Neuron (in vitro differentiated cells): Measurements from ENCODE around the gene HEY2.

Experiments
- H2AFZ ChIP-seq: one replicate; pipeline ENCODE4 v1.6.1; 2013; ENCODE audit warnings: low read depth, mild to moderate bottlenecking, inconsistent platforms, low read length, moderate library complexity
- H3K27me3 ChIP-seq: one replicate; pipeline ENCODE4 v1.6.1; 2013; ENCODE audit warnings: low read length; ENCODE audit not compliant: insufficient read depth
- H3K36me3 ChIP-seq: one replicate; pipeline ENCODE4 v1.6.1; 2013; ENCODE audit warnings: low read length; ENCODE audit not compliant: insufficient read depth
- H3K4me1 ChIP-seq: one replicate; pipeline ENCODE4 v1.6.1; 2013; ENCODE audit warnings: low read length; ENCODE audit not compliant: insufficient read depth
- H3K4me3 ChIP-seq: 2 replicates; pipeline ENCODE4 v1.5.1; 2013; ENCODE audit warnings: mild to moderate bottlenecking, low read length, moderate library complexity
- H3K9me3 ChIP-seq: one replicate; pipeline ENCODE4 v1.6.1; 2013; ENCODE audit warnings: low read length

The HEY2 gene

DNA sequence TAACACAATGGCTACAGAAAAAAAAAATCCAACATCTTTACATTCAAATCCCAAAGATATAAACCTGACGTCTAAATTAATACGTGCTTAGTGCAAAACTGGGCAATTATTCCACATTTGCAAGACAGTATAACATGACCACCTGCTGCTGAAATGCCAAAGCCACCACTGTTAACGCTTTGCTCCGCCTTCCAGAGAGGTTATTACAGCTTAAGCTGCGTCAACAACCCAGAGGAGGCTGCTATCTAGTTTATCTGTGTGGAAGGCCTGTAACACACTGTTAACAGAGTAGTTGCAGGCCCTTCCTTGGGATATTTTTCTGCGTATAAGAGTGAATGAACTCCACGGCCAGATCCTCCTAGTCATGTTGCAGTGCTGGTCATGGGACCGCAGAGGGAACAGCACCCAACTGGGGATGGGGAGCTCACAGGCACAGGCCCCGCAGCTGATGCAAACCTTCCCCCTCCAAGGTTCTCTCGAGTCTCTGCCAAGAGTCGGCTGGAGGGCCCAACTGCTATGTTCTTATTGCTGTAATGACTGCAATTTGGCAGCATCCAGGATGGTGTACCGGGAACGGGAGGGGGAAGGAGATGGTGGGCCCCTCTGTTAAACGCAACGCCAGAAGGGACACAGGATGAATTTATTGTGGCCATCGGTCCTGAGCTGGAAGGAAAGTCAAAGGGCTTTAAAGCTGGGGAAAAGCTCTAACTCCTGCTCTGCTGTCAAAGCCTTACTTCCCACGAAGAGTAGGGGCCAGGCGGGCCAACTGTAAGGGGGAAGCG is 40.3 kb downstream of the HEY2 start:
- Histone ChIP-seq H2AFZ (peak overlapping the region; percentile 98), H3K36me3 (no peaks in the 10 kb centered on the region), H3K27me3 (no peaks in the 10 kb centered on the region), H3K9me3 (no peaks in the 10 kb centered on the region), H3K4me3 (peak overlapping the region; percentile 68), H3K4me1 (peaks cover 19% of the 10 kb centered on the region)

DNA sequence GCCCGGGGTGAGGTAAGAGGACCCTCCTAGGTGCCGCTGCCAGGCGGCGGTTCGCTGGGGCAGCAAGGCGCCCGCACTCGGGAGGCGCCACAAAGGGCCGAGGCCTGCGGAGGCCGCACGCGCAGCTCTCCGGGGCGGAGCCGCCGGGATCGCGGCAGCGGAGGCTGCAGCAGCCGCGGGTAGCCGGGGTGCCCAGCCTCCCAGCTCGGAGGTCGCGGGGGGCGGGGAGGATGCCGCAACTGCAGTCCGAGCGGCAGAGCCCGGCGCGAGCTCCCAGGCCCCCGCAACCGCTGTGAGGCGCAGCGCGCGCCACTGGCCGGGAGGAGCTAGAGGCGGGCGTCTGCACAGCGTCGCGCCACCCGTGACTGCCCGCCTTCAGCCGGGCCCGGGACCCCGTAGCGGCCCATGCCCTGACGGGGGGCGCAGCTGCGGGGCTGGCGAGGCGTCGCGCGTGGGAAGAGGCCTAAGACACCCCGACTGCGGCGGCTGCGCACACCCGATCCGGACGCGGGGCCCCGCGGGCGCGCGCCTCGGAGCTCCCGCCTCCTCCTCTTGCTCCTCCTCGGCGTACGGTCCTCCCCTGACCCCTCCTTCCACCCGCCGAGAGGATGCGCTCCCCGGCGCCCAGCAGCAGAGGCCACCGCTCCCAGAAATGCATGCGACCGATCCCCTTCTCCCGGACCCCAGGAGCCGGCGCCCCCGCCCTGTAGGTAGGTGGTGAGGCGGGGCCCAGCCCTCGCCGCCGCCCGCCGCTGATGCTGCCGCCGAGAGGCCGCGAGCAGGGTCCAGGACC is 41.1 kb downstream of the HEY2 start, which contains the start of gene NCOA7:
NCOA7 (plus strand) TSS at position 603 of the 793 bp plus-strand sequence. CDS start 24,395 bp downstream, outside the sequence.
- Histone ChIP-seq H2AFZ (peak within 1 kb of the TSS; percentile 98), H3K27me3 (no peaks in the 10 kb centered on the region), H3K9me3 (no peaks in the 10 kb centered on the region), H3K36me3 (no peaks in the 10 kb centered on the region), H3K4me3 (peak within 1 kb of the TSS; percentile 68), H3K4me1 (peaks cover 19% of the 10 kb centered on the region)

DNA sequence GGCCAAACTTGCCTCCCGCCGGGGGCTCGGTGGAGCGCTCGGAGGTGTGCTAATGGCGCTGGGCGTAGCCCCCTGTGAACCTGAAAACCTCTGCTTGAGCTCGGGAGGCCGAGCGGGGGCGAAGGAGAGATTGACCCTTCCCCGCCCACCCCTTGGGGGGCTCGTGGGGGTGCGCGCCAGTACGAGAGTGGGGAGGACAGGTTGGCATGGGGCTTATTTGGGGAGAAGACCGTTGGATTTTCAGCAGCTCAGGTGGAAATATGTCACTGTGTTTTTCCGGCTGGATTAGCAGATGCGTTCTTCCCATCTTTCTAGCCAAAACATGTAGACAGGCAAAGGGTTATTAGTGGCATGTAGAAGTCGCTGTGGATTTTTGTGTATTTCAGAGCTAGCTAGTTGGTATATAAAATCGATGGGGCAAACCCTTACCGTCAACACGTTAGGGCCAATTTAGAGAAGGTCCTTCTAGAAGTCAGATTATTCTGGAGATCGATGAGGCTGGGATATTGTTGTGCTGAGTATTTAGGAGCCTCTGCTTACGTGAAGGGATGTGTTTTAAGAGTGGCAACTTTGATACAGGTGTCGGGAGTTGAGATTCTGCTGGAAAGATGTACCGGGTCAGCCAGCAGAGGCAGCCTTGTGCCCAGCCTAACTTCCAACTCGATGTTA is 41.9 kb downstream of the HEY2 start:
- Histone ChIP-seq H3K9me3 (no peaks in the 10 kb centered on the region), H3K4me3 (peak overlapping the region; percentile 68), H2AFZ (peak overlapping the region; percentile 98), H3K27me3 (no peaks in the 10 kb centered on the region), H3K36me3 (no peaks in the 10 kb centered on the region), H3K4me1 (peaks cover 19% of the 10 kb centered on the region)

DNA sequence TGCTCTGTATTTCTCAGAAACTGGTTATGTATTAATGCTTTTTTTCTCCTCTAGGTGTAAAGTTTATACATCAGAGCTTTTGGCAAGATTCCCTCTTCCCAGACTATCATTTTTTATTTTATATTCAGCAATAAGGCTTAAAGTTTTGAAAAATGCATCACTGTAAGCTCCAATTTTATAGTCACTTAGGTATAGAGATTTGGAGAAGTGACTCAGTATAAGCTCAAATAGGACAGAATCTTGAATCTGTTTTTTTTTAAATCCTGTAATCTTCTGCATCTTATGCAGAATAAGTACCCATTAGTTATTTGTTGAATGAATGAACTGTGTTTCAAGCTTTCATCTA is 42.4 kb downstream of the HEY2 start:
- no peaks in the 10 kb centered on the region for H3K36me3 ChIP-seq
- no peaks in the 10 kb centered on the region for H3K27me3 ChIP-seq
- H3K4me1 ChIP-seq, result peaks cover 19% of the 10 kb centered on the region
- no peak overlapping the region for H2AFZ ChIP-seq
- H3K4me3 ChIP-seq, result peak overlapping the region; percentile 68
- H3K9me3 ChIP-seq, result no peaks in the 10 kb centered on the region

DNA sequence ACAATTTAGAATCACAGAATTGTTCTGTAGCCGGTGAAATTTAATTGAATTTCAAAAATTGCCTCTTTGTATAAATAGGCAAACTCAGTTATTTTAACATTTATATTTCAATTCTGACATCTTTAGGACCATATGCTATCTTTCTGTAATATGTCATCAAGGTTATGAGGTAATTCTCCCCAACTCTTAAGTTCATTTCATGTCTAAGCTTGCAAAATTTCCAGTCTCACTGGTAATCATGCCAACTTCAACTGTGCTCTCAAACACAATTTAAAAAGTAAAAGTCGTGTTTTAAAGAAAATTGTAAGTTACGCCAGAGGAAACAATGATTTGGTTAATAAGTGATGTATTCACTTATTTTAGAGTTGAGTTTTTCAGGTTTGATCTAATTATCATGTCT is 42.7 kb downstream of the HEY2 start:
- no peaks in the 10 kb centered on the region for H3K36me3 ChIP-seq
- H3K27me3 ChIP-seq, result no peaks in the 10 kb centered on the region
- no peak overlapping the region for H2AFZ ChIP-seq
- no peak overlapping the region for H3K4me3 ChIP-seq
- peaks cover 19% of the 10 kb centered on the region for H3K4me1 ChIP-seq
- H3K9me3 ChIP-seq, result no peaks in the 10 kb centered on the region

DNA sequence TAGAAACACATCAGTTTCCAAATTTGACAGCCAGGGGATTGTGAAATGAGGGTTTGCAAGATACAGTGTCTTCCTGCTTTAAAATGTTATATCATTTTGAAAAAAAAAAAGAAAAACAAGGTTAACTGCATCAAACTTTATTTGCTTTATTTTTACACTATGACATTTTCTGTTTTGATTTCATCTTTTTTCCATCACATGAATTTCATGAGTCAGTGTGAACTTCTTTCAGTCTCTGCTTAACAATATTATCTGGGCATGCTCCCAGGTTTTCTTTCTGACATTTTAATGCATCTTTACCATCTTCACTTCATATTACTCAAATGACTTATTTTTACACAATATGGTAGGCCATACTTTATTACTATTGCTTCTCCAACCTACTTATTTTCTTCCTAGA is 43.2 kb downstream of the HEY2 start:
- peaks cover 19% of the 10 kb centered on the region for H3K4me1 ChIP-seq
- H3K27me3 ChIP-seq, result no peaks in the 10 kb centered on the region
- no peak overlapping the region for H3K4me3 ChIP-seq
- no peaks in the 10 kb centered on the region for H3K9me3 ChIP-seq
- no peak overlapping the region for H2AFZ ChIP-seq
- H3K36me3 ChIP-seq, result peaks cover 2% of the 10 kb centered on the region

DNA sequence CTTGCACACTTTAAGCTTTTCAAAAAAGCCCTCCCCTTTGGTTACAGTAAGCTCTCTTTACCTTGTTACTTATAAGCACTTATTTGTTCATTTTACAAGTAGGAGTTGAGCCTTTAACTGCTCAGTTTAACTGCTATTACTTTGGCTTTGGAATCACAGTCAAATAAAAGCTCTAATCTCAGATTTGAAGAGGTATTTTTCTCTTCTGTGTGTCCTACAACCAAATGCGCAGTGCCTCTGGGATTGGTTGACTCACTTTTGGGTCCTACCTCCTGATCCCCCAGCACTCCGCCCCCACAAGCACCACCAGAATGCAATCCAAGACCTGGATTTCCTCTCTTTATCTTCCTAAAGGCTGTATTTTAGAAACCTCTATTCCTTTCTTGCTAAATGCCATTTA is 43.8 kb downstream of the HEY2 start:
- Histone ChIP-seq H3K4me1 (peaks cover 19% of the 10 kb centered on the region), H3K27me3 (no peaks in the 10 kb centered on the region), H3K9me3 (no peaks in the 10 kb centered on the region), H2AFZ (no peak overlapping the region), H3K36me3 (peaks cover 2% of the 10 kb centered on the region), H3K4me3 (no peak overlapping the region)

DNA sequence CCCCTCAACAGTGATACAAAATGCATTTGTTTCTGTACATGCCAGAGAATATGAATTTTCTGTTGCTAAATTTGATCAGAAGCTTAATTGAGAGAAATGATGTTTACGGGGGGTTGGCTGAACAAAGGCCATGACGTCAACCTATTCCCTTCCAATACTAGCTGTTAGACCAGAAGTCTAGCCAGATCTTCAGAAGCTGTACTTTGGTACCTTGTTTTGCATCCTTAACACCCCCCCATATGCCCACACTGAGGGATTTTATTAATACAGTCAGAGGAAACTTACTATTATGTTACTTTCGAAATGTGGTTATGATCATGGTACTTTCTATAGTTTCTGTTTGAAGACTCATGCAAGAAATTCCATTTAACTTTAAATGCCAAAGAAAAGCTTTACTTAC is 44.4 kb downstream of the HEY2 start:
- Histone ChIP-seq H3K27me3 (no peaks in the 10 kb centered on the region), H2AFZ (no peak overlapping the region), H3K4me3 (no peak overlapping the region), H3K9me3 (no peaks in the 10 kb centered on the region), H3K36me3 (peaks cover 2% of the 10 kb centered on the region), H3K4me1 (peaks cover 19% of the 10 kb centered on the region)

DNA sequence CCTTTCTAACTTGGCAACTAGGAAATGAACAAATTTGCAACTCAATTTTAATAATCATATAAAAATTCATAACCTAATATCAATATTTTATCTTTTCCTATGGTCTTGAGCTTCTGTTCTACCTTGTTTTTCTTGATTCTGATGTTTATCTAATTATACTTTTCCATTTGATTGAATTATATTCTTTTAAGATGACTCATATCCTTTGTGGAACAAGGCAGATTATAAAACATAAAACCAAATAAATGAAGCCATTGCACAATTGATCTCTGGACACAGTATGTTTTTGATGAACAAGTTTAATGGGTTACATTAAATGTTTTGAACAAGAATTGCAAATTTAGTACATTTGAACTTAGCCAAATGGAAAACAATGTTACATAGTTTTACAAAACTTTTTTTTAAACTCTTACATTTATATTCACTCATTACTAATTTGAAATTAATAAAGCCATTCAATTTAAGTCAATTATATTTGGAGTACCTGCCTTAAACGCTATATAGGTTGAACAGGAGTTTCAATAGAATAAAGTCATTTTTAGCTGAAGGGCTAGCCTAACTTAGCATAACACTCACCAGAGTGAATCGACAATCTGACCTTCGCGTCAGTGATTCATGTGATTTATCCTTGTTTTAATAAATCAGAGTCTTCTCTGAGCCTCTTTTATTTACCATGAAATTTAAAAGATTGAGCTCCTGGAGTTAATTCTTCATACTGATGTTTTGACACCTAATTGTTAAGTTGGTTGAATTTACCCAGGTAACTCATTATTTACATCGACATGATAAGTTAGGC is 45.1 kb downstream of the HEY2 start:
- Histone ChIP-seq H3K4me3 (no peak overlapping the region), H3K27me3 (no peaks in the 10 kb centered on the region), H3K4me1 (peaks cover 13% of the 10 kb centered on the region), H3K9me3 (no peaks in the 10 kb centered on the region), H2AFZ (no peak overlapping the region), H3K36me3 (peaks cover 2% of the 10 kb centered on the region)

DNA sequence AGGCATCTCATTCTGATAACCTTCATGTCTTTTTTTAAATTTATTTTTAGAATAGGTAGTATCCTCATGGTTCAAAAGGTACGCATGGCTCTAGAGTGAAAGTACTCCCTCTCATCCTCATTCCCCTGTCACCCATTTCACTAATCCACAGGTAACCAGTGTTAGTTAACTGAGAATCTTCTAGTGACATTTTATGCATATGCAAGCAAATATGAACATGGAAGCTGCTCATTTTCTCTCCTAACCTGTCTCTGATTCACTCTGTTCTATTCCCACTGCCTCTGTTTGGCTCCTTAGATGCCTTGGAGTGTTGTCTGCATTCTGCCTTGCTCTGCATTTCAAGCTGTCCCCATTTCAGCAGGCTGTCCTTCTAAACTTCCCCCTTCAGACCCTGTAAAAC is 45.9 kb downstream of the HEY2 start:
- no peaks in the 10 kb centered on the region for H3K27me3 ChIP-seq
- H2AFZ ChIP-seq, result no peak overlapping the region
- no peaks in the 10 kb centered on the region for H3K9me3 ChIP-seq
- H3K4me3 ChIP-seq, result no peak overlapping the region
- peaks cover 8% of the 10 kb centered on the region for H3K4me1 ChIP-seq
- peaks cover 2% of the 10 kb centered on the region for H3K36me3 ChIP-seq

DNA sequence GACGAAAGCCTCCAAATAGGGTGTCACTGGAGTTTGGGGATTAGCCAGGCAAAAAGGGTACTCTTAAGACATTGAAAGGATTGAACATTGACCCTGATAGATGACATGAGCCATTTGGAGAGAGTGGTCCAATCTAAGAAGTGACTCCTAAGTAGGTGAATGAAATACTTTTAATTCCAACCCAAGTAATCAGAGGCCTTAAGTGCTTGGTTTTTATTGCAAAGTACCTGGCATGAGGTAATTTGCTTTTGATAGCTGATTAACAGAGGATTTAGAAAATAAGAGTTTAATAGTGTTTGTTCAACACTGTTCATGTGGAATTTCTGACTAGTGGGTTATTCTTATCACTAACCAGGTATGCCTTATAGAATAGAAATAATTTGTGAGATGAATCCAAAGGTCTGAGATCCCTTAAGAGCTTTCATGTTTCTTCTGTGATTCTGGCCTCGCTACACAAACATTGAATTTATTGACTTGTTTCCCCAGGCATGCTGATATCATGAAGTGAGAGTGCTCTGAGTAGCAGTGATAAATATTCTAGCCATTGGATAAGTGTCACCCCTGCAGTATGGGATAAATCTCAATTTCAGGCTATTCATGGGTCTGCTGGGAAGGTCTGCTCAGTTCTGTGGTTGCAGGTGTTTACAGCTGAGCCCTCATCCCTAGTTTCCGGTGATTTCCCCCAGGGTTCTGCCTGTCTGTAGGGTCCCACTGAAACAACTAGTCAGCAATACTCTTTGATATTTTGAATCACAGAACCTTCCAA is 47.9 kb downstream of the HEY2 start:
- Histone ChIP-seq H3K9me3 (no peaks in the 10 kb centered on the region), H3K36me3 (peaks cover 2% of the 10 kb centered on the region), H3K4me1 (no peaks in the 10 kb centered on the region), H3K4me3 (no peak overlapping the region), H2AFZ (no peak overlapping the region), H3K27me3 (no peaks in the 10 kb centered on the region)

DNA sequence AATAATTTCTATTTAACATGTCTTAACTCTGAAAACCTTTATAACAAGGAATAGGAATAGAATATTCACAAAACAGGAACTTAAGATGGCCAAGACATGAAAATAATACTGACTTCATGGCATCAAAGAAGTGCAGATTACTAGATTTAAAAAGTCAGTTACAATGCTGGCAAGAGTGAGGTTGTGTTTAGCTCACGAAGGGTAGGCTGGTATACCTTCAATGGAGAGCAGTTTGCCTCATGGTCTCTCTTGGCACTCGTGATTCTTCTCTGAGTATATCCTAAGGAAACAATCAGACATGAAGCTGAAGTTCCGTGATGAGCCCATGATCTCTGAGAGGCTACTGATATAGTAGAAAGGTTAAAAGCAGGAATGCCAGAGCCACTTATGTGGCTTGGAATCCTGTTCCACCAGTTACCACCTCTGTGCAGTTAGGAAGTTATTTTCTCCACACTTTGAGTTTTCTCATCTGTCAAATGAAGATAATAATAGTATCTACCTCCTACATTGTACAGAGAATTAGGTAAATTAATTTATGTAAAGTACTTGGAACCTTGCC is 48.5 kb downstream of the HEY2 start:
- no peak overlapping the region for H2AFZ ChIP-seq
- no peaks in the 10 kb centered on the region for H3K27me3 ChIP-seq
- no peak overlapping the region for H3K4me3 ChIP-seq
- no peaks in the 10 kb centered on the region for H3K9me3 ChIP-seq
- H3K36me3 ChIP-seq, result peaks cover 2% of the 10 kb centered on the region
- no peaks in the 10 kb centered on the region for H3K4me1 ChIP-seq
